Fibroblast of pulmonary artery (primary cell): ENCODE measurements around the gene KCNJ10.

ENCODE experiments used
- DNase-seq: peaks from one replicate; pipeline ENCODE4 v3.0.0-alpha.2; 2010; ENCODE audit warnings: low read depth
- H3K4me3 ChIP-seq: replicated peaks from 2 replicates; pipeline ENCODE4 v1.5.1; 2011; ENCODE audit warnings: low read depth, mild to moderate bottlenecking, control low read depth, low read length, moderate library complexity
- CTCF ChIP-seq: IDR thresholded peaks from 2 replicates; pipeline ENCODE4 v1.5.1; 2011; ENCODE audit warnings: mild to moderate bottlenecking, control low read depth, low read length, inconsistent platforms; ENCODE audit errors: missing control alignments

The KCNJ10 gene

GRCh38 chr1:159959451-159959850 is 110.5 kb downstream of the KCNJ10 start:
- TF ChIP-seq CTCF: no peak
- H3K4me3 ChIP-seq: no peak overlapping the region
- DNase-seq: peak; percentile 10

- no peak for DNase-seq
- no peak for TF ChIP-seq CTCF
Measured at GRCh38 chr1:159958719-159959380, 111.1 kb downstream of the KCNJ10 start.

GRCh38 chr1:159957824-159958268 is 112.1 kb downstream of the KCNJ10 start:
- H3K4me3 ChIP-seq: no peak overlapping the region
- no peak for TF ChIP-seq CTCF
- no peak for DNase-seq

More at GRCh38 chr1:159958719-159959380, 111.1 kb downstream of the KCNJ10 start:
- no peak overlapping the region for H3K4me3 ChIP-seq

- no peak for TF ChIP-seq CTCF
- no peak overlapping the region for H3K4me3 ChIP-seq
- no peak for DNase-seq
Measured at GRCh38 chr1:159955456-159955855, 114.5 kb downstream of the KCNJ10 start.

GRCh38 chr1:159953536-159954515 is 116.1 kb downstream of the KCNJ10 start, which contains the start of gene SLAMF9:
Gene SLAMF9 (minus strand): TSS chr1:159954237. CDS start chr1:159954137, 100 bp downstream.
- TF ChIP-seq CTCF: no peak
- H3K4me3 ChIP-seq: no peak within 1 kb of the TSS
- DNase-seq: peak; percentile 48

- no peak for TF ChIP-seq CTCF
- no peak for DNase-seq
- H3K4me3 ChIP-seq: no peak overlapping the region
Measured at GRCh38 chr1:159952932-159953331, 117.0 kb downstream of the KCNJ10 start.
